Measurements from ENCODE around the gene ECEL1.
"Not testable (repeated sequence)": the region's sequence is repeated elsewhere in the genome, so short reads cannot be mapped to it uniquely, and the experiment has no call there.

The ECEL1 gene

GRCh38 chr2:232487385-232488096 lies at the start of gene ECEL1:
Gene ECEL1, minus strand, starts transcription at chr2:232487834. Its CDS starts 1,181 bp downstream, at chr2:232486653.
- no peak for DNase-seq (ENCODE audit: low spot score)

- no peak for DNase-seq (ENCODE audit: low spot score)
Measured at GRCh38 chr2:232537079-232537478, 49.4 kb upstream of the ECEL1 start.

- no peak for DNase-seq (ENCODE audit: low spot score)
Measured at GRCh38 chr2:232535761-232536530, 48.3 kb upstream of the ECEL1 start.

- DNase-seq (ENCODE audit: low spot score): no peak
Measured at GRCh38 chr2:232534940-232535651, 47.5 kb upstream of the ECEL1 start.

GRCh38 chr2:232533944-232534710 lies 46.5 kb upstream of the ECEL1 start:
- no peak for DNase-seq (ENCODE audit: low spot score)

- DNase-seq (ENCODE audit: low spot score): not testable (repeated sequence)
Measured at GRCh38 chr2:232532821-232533220, 45.2 kb upstream of the ECEL1 start.

- no peak for DNase-seq (ENCODE audit: low spot score)
Measured at GRCh38 chr2:232532419-232532818, 44.8 kb upstream of the ECEL1 start.

GRCh38 chr2:232530626-232531260 lies 43.1 kb upstream of the ECEL1 start:
- no peak for DNase-seq (ENCODE audit: low spot score)

GRCh38 chr2:232529806-232530547 lies 42.3 kb upstream of the ECEL1 start:
- no peak for DNase-seq (ENCODE audit: low spot score)

- no peak for DNase-seq (ENCODE audit: low spot score)
Measured at GRCh38 chr2:232528746-232529460, 41.3 kb upstream of the ECEL1 start.

GRCh38 chr2:232527905-232528470 lies 40.4 kb upstream of the ECEL1 start:
- DNase-seq (ENCODE audit: low spot score): no peak

- no peak for DNase-seq (ENCODE audit: low spot score)
Measured at GRCh38 chr2:232526372-232526941, 38.8 kb upstream of the ECEL1 start.

- peak; percentile 34 for DNase-seq (ENCODE audit: low spot score)
Measured at GRCh38 chr2:232525791-232526371, 38.2 kb upstream of the ECEL1 start, which contains the start of gene CHRND. Gene CHRND, plus strand, starts transcription at chr2:232526160. Its CDS starts 56 bp downstream, at chr2:232526216.

GRCh38 chr2:232525199-232525598 lies 37.6 kb upstream of the ECEL1 start:
- no peak for DNase-seq (ENCODE audit: low spot score)

GRCh38 chr2:232524771-232525170 lies 37.1 kb upstream of the ECEL1 start:
- no peak for DNase-seq (ENCODE audit: low spot score)

- peak; percentile 15 for DNase-seq (ENCODE audit: low spot score)
Measured at GRCh38 chr2:232523682-232524597, 36.3 kb upstream of the ECEL1 start.

GRCh38 chr2:232523402-232523681 lies 35.7 kb upstream of the ECEL1 start:
- no peak for DNase-seq (ENCODE audit: low spot score)
